ENCODE results near the gene ATP2A3.

The ATP2A3 gene

DNA sequence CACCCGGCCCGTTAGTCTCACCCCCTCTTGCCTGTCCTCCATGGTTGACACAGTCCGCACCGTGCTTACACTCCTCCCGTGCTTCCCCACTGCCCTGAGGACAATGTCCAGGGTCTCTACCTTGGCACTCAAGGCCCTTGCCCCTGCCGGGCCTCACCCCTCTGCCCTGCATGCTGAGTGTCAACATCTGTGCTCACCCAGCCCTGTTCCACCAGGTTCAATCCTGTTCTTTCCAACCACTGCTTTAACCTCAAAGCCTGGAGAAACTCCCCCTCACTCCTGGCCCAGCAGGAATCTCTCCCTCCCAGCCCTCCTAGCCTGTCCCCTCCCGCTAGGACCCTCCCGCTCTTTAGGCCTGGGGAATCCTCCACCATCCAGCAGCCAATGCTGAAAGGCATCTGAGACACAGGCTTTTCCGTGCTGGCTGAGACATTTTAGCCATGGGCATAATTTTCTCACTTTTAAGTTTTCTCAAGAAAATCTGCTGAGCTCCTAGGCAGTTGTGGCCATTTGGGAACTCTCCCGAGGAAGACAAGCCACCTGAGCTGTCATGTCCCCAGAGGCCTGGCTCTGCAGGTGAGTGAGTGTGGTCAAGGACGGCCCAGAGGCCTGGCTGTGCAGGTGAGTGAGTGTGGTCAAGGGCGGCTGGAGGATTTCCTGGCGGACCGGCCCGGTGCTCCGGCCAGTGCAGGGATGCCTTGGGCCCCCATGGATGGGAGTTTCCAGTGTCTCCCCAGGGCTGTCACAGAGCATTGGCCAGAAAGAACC lies 37.2 kb downstream of the ATP2A3 start:
- DNase-seq (ENCODE audit: low read depth) = no peak

- DNase-seq (ENCODE audit: low read depth) = no peak
Measured at GRCh38 chr17:3925684-3926485, 38.4 kb downstream of the ATP2A3 start.

DNA sequence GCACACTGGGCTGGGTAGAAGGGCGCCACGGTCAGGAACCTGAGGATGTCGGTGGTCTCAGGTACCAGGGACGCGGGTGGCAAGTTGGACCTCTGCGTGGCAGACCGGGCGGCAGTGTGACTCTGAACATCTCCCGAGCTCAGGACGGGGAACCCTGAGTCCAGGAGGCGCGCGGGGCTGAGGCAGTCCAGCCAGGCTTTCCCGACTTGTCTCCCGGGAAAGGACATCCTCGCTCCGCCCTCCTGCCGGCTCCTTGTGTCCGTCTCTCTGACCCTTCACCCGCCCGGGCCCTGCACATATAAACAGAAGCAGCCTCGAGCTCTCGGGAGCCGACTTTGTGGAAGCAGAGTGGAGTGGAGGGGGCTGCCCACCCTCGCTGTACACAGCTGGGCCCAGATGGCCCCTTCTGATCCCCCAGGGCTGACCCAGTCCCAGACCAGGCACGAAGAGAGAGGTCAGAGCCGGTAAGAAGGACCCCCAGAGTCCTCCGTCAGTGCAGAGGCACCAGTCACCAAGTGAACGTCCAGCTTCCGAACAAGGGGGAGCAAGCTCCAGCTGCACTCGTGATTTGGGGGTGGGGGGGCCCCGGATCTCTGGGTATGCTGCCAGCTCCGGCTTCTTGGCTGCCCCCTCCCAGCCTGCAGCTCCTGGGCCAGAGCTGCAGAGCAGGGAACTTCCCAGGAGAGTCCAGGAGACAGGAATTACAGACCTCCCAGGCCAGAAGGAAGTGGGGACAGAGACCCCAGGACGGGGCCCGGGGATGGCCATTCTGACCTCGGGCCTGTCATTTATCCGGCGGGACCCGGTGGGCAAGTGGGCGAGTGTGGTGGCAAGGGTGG lies 39.5 kb downstream of the ATP2A3 start:
- DNase-seq (ENCODE audit: low read depth) = no peak

GRCh38 chr17:3923466-3924190 lies 40.6 kb downstream of the ATP2A3 start:
- no peak for DNase-seq (ENCODE audit: low read depth)

DNA sequence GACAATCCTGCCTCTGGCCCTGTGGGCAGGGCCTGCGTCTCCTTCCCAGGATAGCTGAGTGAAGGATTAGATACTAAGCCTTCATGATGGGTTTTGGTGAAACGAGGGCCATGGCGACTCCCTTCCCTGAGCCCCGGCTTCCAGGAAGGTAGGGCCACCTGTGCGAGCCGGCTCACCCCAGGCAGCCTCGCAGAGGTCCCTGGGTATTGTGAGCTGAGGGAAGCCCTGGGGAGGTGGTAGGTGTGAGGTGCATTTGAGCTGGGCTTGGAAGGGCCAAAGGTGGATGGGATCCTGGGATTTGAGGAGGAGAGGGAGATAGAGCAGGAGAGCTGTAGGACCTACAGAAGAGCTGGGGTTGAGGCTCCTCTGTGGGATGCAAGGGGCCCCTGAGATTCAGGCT lies 41.5 kb downstream of the ATP2A3 start:
- DNase-seq (ENCODE audit: low read depth) = no peak

DNA sequence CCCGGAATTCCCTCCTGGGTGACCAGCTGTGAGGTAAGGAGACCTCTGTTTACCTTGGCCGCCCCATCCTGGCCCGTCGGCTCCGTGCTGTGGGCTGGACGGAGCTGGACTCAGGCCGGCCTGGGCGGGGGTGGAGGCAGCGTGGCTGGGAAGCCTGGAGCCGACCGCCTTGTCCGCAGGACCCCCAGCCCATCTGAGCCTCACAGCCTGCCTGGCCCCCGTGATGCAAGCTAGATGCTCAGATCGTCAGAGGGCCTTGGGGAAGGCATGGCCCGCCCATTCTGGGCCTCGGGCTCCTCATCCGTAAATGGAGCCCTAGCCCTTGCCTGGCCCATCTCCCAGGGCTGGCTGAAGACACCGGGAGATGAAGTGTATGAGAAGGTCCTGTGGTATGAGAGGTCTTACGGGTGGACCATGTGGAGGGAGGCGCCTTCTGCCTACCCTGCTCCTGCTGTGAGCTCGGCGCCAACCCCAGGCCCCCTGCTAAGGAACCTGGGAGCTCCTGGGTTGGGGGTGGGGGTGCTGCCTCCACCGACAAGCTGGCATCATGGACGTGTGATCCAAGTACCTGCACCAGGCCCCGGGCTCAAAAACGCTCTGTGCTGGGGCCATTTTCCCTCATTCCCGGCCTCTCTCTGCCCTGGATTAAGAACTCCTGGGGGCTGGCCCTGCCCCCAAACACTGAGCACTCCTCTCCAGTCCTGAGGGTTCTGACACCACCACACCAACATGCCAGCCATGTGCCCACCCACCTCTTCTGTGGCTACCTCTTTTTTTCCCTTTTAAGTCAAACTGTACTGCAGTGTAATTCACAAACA lies 42.5 kb downstream of the ATP2A3 start:
- no peak for DNase-seq (ENCODE audit: low read depth)

DNA sequence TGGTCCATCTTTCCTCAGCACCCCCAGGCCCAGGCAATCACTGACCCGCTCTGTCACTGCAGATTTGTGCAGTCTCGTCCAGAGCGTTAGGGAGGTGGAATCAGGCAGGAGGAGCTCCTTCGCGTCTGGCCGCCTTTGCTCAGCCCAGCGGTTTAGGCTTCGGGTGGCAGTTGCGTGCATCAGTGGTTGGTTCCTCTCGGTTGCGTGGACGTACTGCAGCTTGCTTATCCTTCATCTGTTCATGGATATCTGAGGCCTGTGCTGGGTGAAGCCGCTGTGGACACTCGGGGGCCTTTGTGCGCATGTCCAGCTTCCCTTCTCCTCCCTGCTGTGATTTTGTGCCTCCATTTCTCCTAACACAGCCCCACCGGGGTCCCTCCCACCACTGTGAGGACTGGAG lies 43.2 kb downstream of the ATP2A3 start:
- no peak for DNase-seq (ENCODE audit: low read depth)

DNA sequence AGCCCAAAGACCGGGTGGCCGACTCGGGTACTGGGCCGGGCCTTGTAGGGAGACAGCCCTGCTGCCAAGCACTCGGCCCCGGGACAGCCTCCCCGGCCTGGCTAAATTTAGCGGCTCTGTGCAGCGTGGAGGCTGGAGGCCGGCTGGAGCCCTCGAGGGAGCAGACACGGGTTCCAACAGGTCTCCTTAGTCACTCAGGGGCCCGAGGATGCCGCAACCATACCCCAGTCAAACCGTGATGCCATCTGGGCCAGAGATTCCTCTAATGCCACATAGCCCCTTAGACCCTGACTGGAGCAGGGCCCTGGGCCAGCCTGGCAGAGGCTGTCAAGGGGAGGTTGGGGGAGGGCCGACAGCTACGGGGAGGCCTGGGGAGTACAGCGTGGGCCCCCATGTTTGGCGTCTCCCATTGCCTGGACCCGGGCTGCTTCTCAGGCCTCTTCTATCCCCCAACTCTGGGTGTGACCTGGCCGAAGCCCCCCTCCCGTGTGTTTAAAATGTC lies 45.1 kb downstream of the ATP2A3 start:
- no peak for DNase-seq (ENCODE audit: low read depth)

- DNase-seq (ENCODE audit: low read depth) = no peak
Measured at GRCh38 chr17:3918372-3919122, 45.7 kb downstream of the ATP2A3 start.

GRCh38 chr17:3917391-3917931 lies 46.8 kb downstream of the ATP2A3 start:
- no peak for DNase-seq (ENCODE audit: low read depth)

DNA sequence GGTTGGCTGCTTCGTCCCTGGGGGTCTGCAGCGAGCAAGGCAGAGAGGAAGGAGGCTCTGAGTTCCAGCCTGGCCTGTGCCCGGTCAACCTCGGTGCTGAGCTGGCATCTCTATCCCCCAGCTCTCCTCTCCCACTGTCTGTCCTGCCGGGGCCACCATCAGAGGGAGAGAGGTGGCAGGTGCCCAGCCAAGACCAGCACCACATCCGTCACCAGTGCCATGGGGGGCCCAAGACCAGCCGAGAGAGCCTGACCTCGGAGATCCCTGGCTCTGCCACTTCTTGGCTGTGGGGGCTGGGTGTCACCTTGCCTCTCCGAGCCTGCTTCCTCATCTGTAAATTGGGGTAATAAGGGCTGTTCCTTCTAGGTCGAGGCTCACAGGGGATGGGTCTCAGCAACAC lies 47.4 kb downstream of the ATP2A3 start:
- DNase-seq (ENCODE audit: low read depth) = no peak

- peak; percentile 34 for DNase-seq (ENCODE audit: low read depth)
Measured at GRCh38 chr17:3915995-3916696, 48.1 kb downstream of the ATP2A3 start, which contains the start of gene P2RX1. Gene P2RX1 (minus strand): TSS chr17:3916465. CDS start chr17:3916225, 240 bp downstream.

DNA sequence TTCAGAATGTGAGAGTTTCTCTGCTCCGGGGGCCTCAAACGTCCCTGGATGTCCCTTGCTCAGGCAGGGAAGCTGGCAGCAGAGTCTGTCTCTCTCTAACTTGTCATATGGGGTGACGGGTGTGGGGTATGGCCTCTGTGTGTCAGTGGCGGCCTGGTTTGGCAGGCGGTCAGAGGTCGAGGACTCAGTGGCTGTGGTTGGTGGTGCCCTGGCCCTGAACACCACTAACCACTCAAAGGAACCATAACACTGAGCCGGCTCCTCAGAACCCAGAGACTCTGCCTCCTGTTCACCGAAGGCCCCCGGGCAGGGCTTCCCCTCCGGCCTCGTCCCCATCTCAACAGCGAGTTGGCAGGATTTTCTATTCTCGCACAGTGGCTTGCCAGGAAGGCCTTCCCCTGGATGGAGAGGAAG lies 48.6 kb downstream of the ATP2A3 start:
- DNase-seq (ENCODE audit: low read depth) = no peak

- no peak for DNase-seq (ENCODE audit: low read depth)
Measured at GRCh38 chr17:3914312-3914670, 49.9 kb downstream of the ATP2A3 start.

DNA sequence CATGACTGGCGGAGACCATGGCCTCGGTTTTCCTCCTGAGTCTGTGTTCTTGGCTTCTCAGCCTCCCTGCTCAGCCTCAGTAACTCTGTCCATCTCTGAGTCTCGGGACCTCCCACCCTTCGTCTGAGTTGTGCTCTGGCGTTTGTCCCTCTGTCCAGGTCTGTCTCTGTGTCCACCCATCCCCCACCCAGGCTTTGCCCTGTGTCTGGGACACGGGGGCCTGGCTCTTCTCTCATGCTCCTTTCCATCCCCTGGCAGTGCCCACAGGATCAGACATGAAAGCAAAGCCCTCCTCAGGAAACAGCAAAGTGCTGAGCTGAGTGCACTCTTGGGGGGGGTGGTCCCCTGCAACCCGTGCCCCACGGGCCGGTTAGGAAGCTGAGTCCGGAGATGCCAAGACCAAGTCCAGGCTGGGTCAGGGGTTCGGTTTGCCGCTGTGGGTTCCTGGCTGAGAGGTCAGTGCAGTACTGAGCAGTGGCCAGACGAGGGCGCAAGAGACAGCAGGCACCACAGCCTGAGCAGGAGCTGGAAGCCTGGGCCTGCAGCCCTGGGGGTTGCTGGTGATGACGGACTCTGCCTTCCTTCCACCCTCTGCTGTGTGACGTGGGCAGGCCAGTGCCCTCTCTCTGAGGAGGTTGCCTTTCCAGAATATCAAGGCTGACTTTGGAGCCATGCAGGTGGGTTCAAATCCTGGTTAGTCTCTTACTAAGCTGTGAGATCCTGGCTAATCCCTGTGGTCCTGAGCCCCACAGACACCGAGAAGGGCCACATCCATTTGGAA lies 50.5 kb downstream of the ATP2A3 start:
- DNase-seq (ENCODE audit: low read depth) = peak; percentile 72

DNA sequence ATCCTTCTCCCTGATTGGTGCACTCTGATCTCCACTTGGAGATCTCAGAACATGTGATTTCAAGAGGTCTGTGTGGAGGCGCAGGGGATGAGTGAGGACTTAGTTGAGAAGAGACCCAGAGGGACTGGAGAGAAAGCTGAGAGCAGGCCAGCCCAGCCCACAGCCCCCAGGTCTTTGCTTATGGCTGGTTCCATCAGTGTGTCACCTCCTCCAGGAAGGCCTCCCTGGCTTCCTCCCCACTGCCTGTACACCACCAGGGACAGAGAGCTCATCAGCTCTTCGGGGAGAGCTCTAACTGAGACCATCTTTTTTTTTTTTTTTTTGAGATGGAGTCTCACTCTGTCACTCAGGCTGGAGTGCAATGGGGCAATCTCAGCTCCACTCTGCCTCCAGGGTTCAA lies 51.4 kb downstream of the ATP2A3 start:
- no peak for DNase-seq (ENCODE audit: low read depth)

GRCh38 chr17:3911271-3912053 lies 52.8 kb downstream of the ATP2A3 start:
- peak; percentile 70 for DNase-seq (ENCODE audit: low read depth)

Measured in activated T-cell treated with anti-CD3 and anti-CD28 coated beads for 48 hours (primary cell).